DOHH2 (cell line): Measurements from ENCODE around the gene PPM1A.

ENCODE experiments used
- H3F3A ChIP-seq: fragments of 200-600 bp; sonication (generic), shearing (Covaris generic); 2 replicates; pipeline ENCODE4 v1.6.0; 2016; ENCODE audit warnings: antibody characterized with exemption, mild to moderate bottlenecking; ENCODE audit not compliant: control insufficient read depth, insufficient read depth
- H3K27ac ChIP-seq: fragments of 200-600 bp; sonication (generic); 2 replicates; pipeline ENCODE4 v1.5.1; 2014; ENCODE audit warnings: low read depth, mild to moderate bottlenecking, low read length, moderate library complexity
- H3K27me3 ChIP-seq: fragments of 200-600 bp; sonication (generic); 2 replicates; pipeline ENCODE4 v1.6.1; 2014; ENCODE audit warnings: mild to moderate bottlenecking, low read length, mixed read lengths; ENCODE audit not compliant: control insufficient read depth
- H3K36me3 ChIP-seq: fragments of 200-600 bp; sonication (generic); 2 replicates; pipeline ENCODE4 v1.6.1; 2014; ENCODE audit warnings: mild to moderate bottlenecking, low read length, moderate library complexity, mixed read lengths; ENCODE audit not compliant: control insufficient read depth
- H3K4me1 ChIP-seq: fragments of 200-600 bp; sonication (generic); 2 replicates; pipeline ENCODE4 v1.6.1; 2014; ENCODE audit warnings: mild to moderate bottlenecking, low read length, mixed read lengths; ENCODE audit not compliant: control insufficient read depth
- H3K4me2 ChIP-seq: fragments of 200-600 bp; sonication (generic); 2 replicates; pipeline ENCODE4 v1.6.0; 2014; ENCODE audit warnings: mild to moderate bottlenecking, low read length, moderate library complexity
- H3K4me3 ChIP-seq: fragments of 200-600 bp; sonication (generic); 2 replicates; pipeline ENCODE4 v1.5.1; 2014; ENCODE audit warnings: mild to moderate bottlenecking, low read length, mixed read lengths
- H3K79me2 ChIP-seq: fragments of 200-600 bp; sonication (generic); 2 replicates; pipeline ENCODE4 v1.6.1; 2014; ENCODE audit warnings: mild to moderate bottlenecking, low read length, mixed read lengths; ENCODE audit not compliant: control insufficient read depth
- H3K9me2 ChIP-seq: fragments of 200-600 bp; sonication (generic); replicated peaks from 2 replicates; pipeline ENCODE4 v1.6.1; 2014; ENCODE audit warnings: mild to moderate bottlenecking, low read length, mixed read lengths; ENCODE audit not compliant: control insufficient read depth
- H3K9me3 ChIP-seq: fragments of 200-600 bp; sonication (generic); 2 replicates; pipeline ENCODE4 v1.6.1; 2014; ENCODE audit warnings: antibody characterized with exemption, low read length, mixed read lengths; ENCODE audit not compliant: control insufficient read depth, insufficient read depth
- H4K20me1 ChIP-seq: fragments of 200-600 bp; sonication (generic); 2 replicates; pipeline ENCODE4 v1.6.0; 2014; ENCODE audit warnings: low read depth, mild to moderate bottlenecking, antibody characterized with exemption, low read length, moderate library complexity; ENCODE audit not compliant: control insufficient read depth, insufficient read depth
- CTCF ChIP-seq: fragments of 200-600 bp; sonication (generic); IDR thresholded peaks from one replicate; pipeline ENCODE4 v1.5.1; 2014; ENCODE audit warnings: antibody characterized with exemption, mild to moderate bottlenecking, low read depth, low read length; ENCODE audit not compliant: poor library complexity, severe bottlenecking
- EZH2phosphoT487 ChIP-seq: fragments of 200-600 bp; sonication (generic); IDR thresholded peaks from 2 replicates; pipeline ENCODE4 v1.6.1; 2017; ENCODE audit warnings: borderline replicate concordance, mild to moderate bottlenecking, antibody characterized with exemption, low read length, moderate library complexity, mixed read lengths

Gene PPM1A

GRCh38 chr14:60242429-60242828 lies 6.6 kb upstream of the PPM1A start:
- Histone ChIP-seq H3K79me2 (no peaks in the 10 kb centered on the region), H3K4me3 (no peak overlapping the region), H3K36me3 (no peaks in the 10 kb centered on the region), H3K4me2 (no peak overlapping the region), H3F3A (peaks cover 10% of the 10 kb centered on the region; the same call in 1 of the 2 replicates), H3K9me2 (no peaks in the 10 kb centered on the region), H3K9me3 (no peaks in the 10 kb centered on the region), H3K27ac (no peak overlapping the region), H4K20me1 (no peaks in the 10 kb centered on the region), H3K4me1 (peaks cover 35% of the 10 kb centered on the region), H3K27me3 (no peaks in the 10 kb centered on the region)
- TF ChIP-seq CTCF (no peak), EZH2phosphoT487 (no peak)

GRCh38 chr14:60245380-60246177 lies 3.4 kb upstream of the PPM1A start:
- Histone ChIP-seq H3K79me2 (peaks cover 16% of the 10 kb centered on the region), H3K9me3 (no peaks in the 10 kb centered on the region), H3F3A (peaks cover 10% of the 10 kb centered on the region; the same call in 1 of the 2 replicates), H3K4me3 (no peak overlapping the region), H3K27me3 (no peaks in the 10 kb centered on the region), H3K9me2 (no peaks in the 10 kb centered on the region), H3K27ac (no peak overlapping the region), H3K36me3 (peaks cover 7% of the 10 kb centered on the region), H3K4me1 (peaks cover 52% of the 10 kb centered on the region), H4K20me1 (peaks cover 6% of the 10 kb centered on the region; the same call in 1 of the 2 replicates), H3K4me2 (peak overlapping the region; percentile 22)
- TF ChIP-seq EZH2phosphoT487 (no peak), CTCF (no peak)

GRCh38 chr14:60247994-60248696 lies 876 bp upstream of the PPM1A start:
- Histone ChIP-seq H3K27ac (peak overlapping the region; percentile 93), H3K79me2 (peaks cover 42% of the 10 kb centered on the region), H3K9me2 (no peaks in the 10 kb centered on the region), H3K9me3 (no peaks in the 10 kb centered on the region), H3F3A (peaks cover 10% of the 10 kb centered on the region; the same call in 1 of the 2 replicates), H3K4me3 (peak overlapping the region; percentile 84), H3K36me3 (peaks cover 33% of the 10 kb centered on the region), H3K4me2 (peak overlapping the region; percentile 96), H4K20me1 (peaks cover 9% of the 10 kb centered on the region; the same call in 1 of the 2 replicates), H3K4me1 (peaks cover 63% of the 10 kb centered on the region), H3K27me3 (no peaks in the 10 kb centered on the region)
- no peak for TF ChIP-seq CTCF
